Neural progenitor cell (in vitro differentiated cells): ENCODE results near the gene RAD51AP1.

Source experiments
- EZH2 ChIP-seq: fragments of 200-600 bp; sonication (generic); IDR thresholded peaks from 2 replicates; pipeline ENCODE4 v1.6.1; 2017; ENCODE audit warnings: antibody characterized with exemption, mild to moderate bottlenecking, moderate library complexity
- EZH2phosphoT487 ChIP-seq: fragments of 200-600 bp; sonication (generic); IDR thresholded peaks from 2 replicates; pipeline ENCODE4 v1.6.1; 2017; ENCODE audit warnings: antibody characterized with exemption
- TF ChIP-seq, protein P1 (sequence below): fragments of 200-600 bp; sonication (generic); IDR thresholded peaks from 2 replicates; pipeline ENCODE4 v1.5.1; 2017; ENCODE audit warnings: antibody characterized with exemption, mild to moderate bottlenecking

DNA sequence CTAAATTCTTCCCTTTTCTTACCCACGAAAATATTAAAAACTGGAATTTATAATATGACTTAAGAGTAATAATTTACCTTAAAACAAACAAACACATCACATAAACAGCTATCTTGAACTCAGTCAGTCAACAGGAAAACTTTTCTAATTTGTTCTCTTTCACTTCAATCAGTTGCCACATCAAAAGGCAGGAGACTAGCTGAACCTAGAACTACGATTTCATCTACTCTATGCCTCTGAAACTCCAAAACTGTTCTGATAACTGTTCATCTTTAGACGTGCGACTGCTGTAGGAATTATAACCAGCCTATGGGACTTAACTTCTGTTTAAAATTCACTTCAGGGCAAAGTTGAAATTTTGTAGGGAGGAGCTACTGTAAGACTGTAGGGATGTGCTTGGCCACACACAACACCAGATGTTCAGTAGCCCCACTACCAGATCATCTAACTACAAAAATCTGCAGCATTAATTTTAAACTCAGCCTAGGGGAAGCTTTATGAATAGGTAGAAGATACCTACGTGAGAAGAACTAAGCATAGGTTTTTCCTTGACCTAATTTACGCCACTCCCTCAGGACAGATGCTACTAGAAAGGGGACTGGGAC lies 7.6 kb upstream of the RAD51AP1 start:
- TF ChIP-seq, protein P1, sequence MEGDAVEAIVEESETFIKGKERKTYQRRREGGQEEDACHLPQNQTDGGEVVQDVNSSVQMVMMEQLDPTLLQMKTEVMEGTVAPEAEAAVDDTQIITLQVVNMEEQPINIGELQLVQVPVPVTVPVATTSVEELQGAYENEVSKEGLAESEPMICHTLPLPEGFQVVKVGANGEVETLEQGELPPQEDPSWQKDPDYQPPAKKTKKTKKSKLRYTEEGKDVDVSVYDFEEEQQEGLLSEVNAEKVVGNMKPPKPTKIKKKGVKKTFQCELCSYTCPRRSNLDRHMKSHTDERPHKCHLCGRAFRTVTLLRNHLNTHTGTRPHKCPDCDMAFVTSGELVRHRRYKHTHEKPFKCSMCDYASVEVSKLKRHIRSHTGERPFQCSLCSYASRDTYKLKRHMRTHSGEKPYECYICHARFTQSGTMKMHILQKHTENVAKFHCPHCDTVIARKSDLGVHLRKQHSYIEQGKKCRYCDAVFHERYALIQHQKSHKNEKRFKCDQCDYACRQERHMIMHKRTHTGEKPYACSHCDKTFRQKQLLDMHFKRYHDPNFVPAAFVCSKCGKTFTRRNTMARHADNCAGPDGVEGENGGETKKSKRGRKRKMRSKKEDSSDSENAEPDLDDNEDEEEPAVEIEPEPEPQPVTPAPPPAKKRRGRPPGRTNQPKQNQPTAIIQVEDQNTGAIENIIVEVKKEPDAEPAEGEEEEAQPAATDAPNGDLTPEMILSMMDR = no peak
- TF ChIP-seq EZH2phosphoT487 (no peak), EZH2 (no peak)
